Endothelial cell of umbilical vein (primary cell): ENCODE data around the gene PTPRD. TPM values are rescaled to one million over a fixed set of nuclear protein-coding genes. Genes with fewer than 3 reads are reported as not detected.
A peak's percentile ranks its signal among the peaks of the same experiment; 100 is the strongest.

Experiments used
- BruUV-seq: library from RNA; stranded (reverse); fragments of 400-500 nt; replicated peaks from 2 replicates; lab custom pipeline; 2021; lab: Mats Ljungman, UMichigan
- CTCF ChIA-PET: fragments of 300-600, 350-600 bp; sonication (Branson Sonifier 250); formaldehyde crosslinking; loops from one replicate; lab custom pipeline; 2021; ENCODE audit warnings: antibody characterized with exemption, inconsistent platforms; lab: Charles Lee
- POLR2A ChIA-PET: fragments of 300-600, 350-600 bp; sonication (Branson Sonifier 250); formaldehyde crosslinking; loops from one replicate; lab custom pipeline; 2021; ENCODE audit warnings: antibody characterized with exemption, inconsistent platforms; lab: Charles Lee
- DNase-seq: peaks from one replicate; pipeline ENCODE4 v3.0.0-alpha.2; 2011; ENCODE audit warnings: low read depth, low spot score
- FAIRE-seq: peaks from 2 replicates; lab custom pipeline; 2011; peaks lifted over from hg19 to GRCh38; lab: Jason Lieb, UNC
- H2AFZ ChIP-seq: 2 replicates; pipeline ENCODE4 v1.6.0; 2012; ENCODE audit warnings: low read depth, low read length, control low read depth, inconsistent platforms
- H3K27ac ChIP-seq: 2 replicates; pipeline ENCODE4 v1.5.1; 2011; ENCODE audit warnings: low read depth, mild to moderate bottlenecking, control low read depth, low read length, moderate library complexity; ENCODE audit not compliant: insufficient read depth
- H3K27me3 ChIP-seq, 2 experiments: 2 replicates each; pipeline versions ENCODE4 v1.6.0 to v1.6.1; 2011; ENCODE audit warnings: low read length in 2 of 2, mixed read lengths in 1 of 2; ENCODE audit not compliant: control insufficient read depth in 2 of 2, insufficient read depth in 2 of 2
- H3K36me3 ChIP-seq, 2 experiments: 2 replicates in 1 of 2; 3 replicates in 1 of 2; pipeline ENCODE4 v1.5.1; 2011; ENCODE audit warnings: low read length in 2 of 2, mild to moderate bottlenecking in 1 of 2, moderate library complexity in 1 of 2; ENCODE audit not compliant: control insufficient read depth in 2 of 2, insufficient read depth in 2 of 2; ENCODE audit errors: extremely low read depth in 1 of 2
- H3K4me1 ChIP-seq: 3 replicates; pipeline ENCODE4 v1.5.1; 2011; ENCODE audit warnings: mild to moderate bottlenecking, low read length; ENCODE audit not compliant: control insufficient read depth, insufficient read depth; ENCODE audit errors: extremely low read depth
- H3K4me2 ChIP-seq: 2 replicates; pipeline ENCODE4 v1.6.1; 2011; ENCODE audit warnings: low read length, control low read depth, mixed read lengths; ENCODE audit not compliant: insufficient read depth
- H3K4me3 ChIP-seq, 3 experiments: fragments of 200-600 bp in 1 of 3; sonication (generic), shearing (Covaris generic) in 1 of 3; replicated peaks in 1 of 3; 2 replicates each; pipeline ENCODE4 v1.5.1; 2011 to 2016; ENCODE audit warnings: control low read depth in 3 of 3, low read length in 3 of 3, mild to moderate bottlenecking in 2 of 3, inconsistent platforms in 1 of 3, low read depth in 1 of 3, moderate library complexity in 1 of 3; ENCODE audit not compliant: insufficient read depth in 1 of 3
- H3K79me2 ChIP-seq: 2 replicates; pipeline ENCODE4 v1.6.0; 2012; ENCODE audit warnings: low read length, inconsistent platforms; ENCODE audit not compliant: control insufficient read depth, insufficient read depth
- H3K9ac ChIP-seq: replicated peaks from 2 replicates; pipeline ENCODE3; 2011; ENCODE audit warnings: low read length, control low read depth; ENCODE audit not compliant: insufficient read depth; ENCODE audit errors: extremely low read depth
- H3K9me1 ChIP-seq: replicated peaks from 3 replicates; pipeline ENCODE4 v1.6.0; 2011; ENCODE audit warnings: mild to moderate bottlenecking, low read length; ENCODE audit not compliant: control insufficient read depth, insufficient read depth; ENCODE audit errors: extremely low read depth
- H3K9me3 ChIP-seq: replicated peaks from 2 replicates; pipeline ENCODE4 v1.5.1; 2012; ENCODE audit warnings: low read length, inconsistent platforms; ENCODE audit not compliant: control insufficient read depth, insufficient read depth
- H4K20me1 ChIP-seq: replicated peaks from 2 replicates; pipeline ENCODE3; 2011; ENCODE audit warnings: mild to moderate bottlenecking, low read length; ENCODE audit not compliant: control insufficient read depth, insufficient read depth; ENCODE audit errors: extremely low read depth
- CTCF ChIP-seq, 2 donors: IDR thresholded peaks; 1 replicate in 1 of 2; 2 replicates in 1 of 2; pipeline ENCODE4 v1.5.1; 2011; ENCODE audit warnings: low read length in 2 of 2, mild to moderate bottlenecking in 2 of 2, moderate library complexity in 2 of 2, control low read depth in 1 of 2, inconsistent platforms in 1 of 2, low read depth in 1 of 2; ENCODE audit not compliant: insufficient read depth in 1 of 2; ENCODE audit errors: extremely low read depth in 1 of 2
- EZH2 ChIP-seq: IDR thresholded peaks from 2 replicates; pipeline ENCODE4 v1.6.1; 2012; ENCODE audit warnings: borderline replicate concordance, low read depth, mild to moderate bottlenecking, moderate library complexity, low read length, inconsistent platforms; ENCODE audit not compliant: severe bottlenecking
- FOS ChIP-seq: IDR thresholded peaks from 2 replicates; pipeline ENCODE4 v1.6.1; 2011; ENCODE audit warnings: mild to moderate bottlenecking, low read length, moderate library complexity, borderline replicate concordance; ENCODE audit not compliant: insufficient read depth
- GATA2 ChIP-seq: IDR thresholded peaks from 2 replicates; pipeline ENCODE4 v1.7.0; 2011; ENCODE audit warnings: low read depth, mild to moderate bottlenecking, moderate library complexity, mixed read lengths, low read length; ENCODE audit not compliant: insufficient read length, insufficient read depth
- JUN ChIP-seq: IDR thresholded peaks from 2 replicates; pipeline ENCODE4 v1.6.1; 2011; ENCODE audit warnings: borderline replicate concordance, low read depth; ENCODE audit not compliant: insufficient read length, insufficient read depth
- MAX ChIP-seq: IDR thresholded peaks from 2 replicates; pipeline ENCODE4 v1.6.1; 2011; ENCODE audit not compliant: insufficient read depth, insufficient read length
- MYC ChIP-seq: IDR thresholded peaks from one replicate; pipeline ENCODE4 v1.6.1; 2011; ENCODE audit warnings: mild to moderate bottlenecking, low read depth, low read length
- POLR2A ChIP-seq: IDR thresholded peaks from 2 replicates; pipeline ENCODE4 v1.6.1; 2012; ENCODE audit warnings: low read depth, mild to moderate bottlenecking, control low read depth, low read length
- POLR2AphosphoS5 ChIP-seq: IDR thresholded peaks from 2 replicates; pipeline ENCODE4 v1.6.1; 2012; ENCODE audit warnings: low read depth, mild to moderate bottlenecking, control low read depth, low read length, moderate library complexity; ENCODE audit not compliant: insufficient read depth
- dilution Hi-C: fragments of 300-500 bp; cut with MboI; formaldehyde crosslinking; loops from one replicate; pipeline ENCODE4 v1.15.0; 2019; ENCODE audit warnings: low sequenced_read_pairs; ENCODE audit not compliant: extremely low pct_ligation_motif_present
- intact Hi-C: fragments of 100-400 bp; cut with micrococcal nuclease; formaldehyde crosslinking; loops from one replicate; pipeline ENCODE4 v1.10.0; 2022
- polyA plus RNA-seq, 4 experiments: library from polyadenylated mRNA; depleted of rRNA in 3 of 4; stranded (reverse) in 3 of 4; unstranded in 1 of 4; fragments of >200 nt; gene quantifications; 2 replicates each; pipeline versions ENCODE4 v1.2.1 to v1.2.3, GENCODE V29; 2011 to 2012; ENCODE audit warnings: missing spikeins in 1 of 4
- total RNA-seq: library from RNA; stranded (reverse); gene quantifications from 2 replicates; pipeline ENCODE4 v1.2.3, GENCODE V29; 2021

The PTPRD gene
- total and polyA plus RNA-seq, 2 donors (not counting 3 experiments of a cell fraction or from before 2014, with no cell fraction given) = 5.5 to 5.7 TPM

GRCh38 chr9:9492506-9492905 lies 1120.3 kb downstream of the PTPRD start:
- DNase-seq (no peak), FAIRE-seq (peak; percentile 31)
- no peaks in the 10 kb centered on the region for H4K20me1 ChIP-seq
- no peaks in the 10 kb centered on the region for H3K9me1 ChIP-seq
- POLR2A ChIA-PET = no interaction called here
- no peaks in the 10 kb centered on the region for H3K79me2 ChIP-seq
- no TSS peak for BruUV-seq
- H3K36me3 ChIP-seq = no peaks in the 10 kb centered on the region
- H2AFZ ChIP-seq = no peak overlapping the region
- H3K4me1 ChIP-seq = no peaks in the 10 kb centered on the region
- no peak overlapping the region for H3K27ac ChIP-seq
- CTCF ChIA-PET = no interaction called here
- H3K4me3 ChIP-seq = no peak overlapping the region
- H3K9me3 ChIP-seq = peaks cover 2% of the 10 kb centered on the region
- no peaks in the 10 kb centered on the region for H3K27me3 ChIP-seq
- H3K4me2 ChIP-seq = no peak overlapping the region
- TF ChIP-seq FOS (no peak), MAX (no peak), JUN (no peak), POLR2A (no peak), CTCF (IDR thresholded peaks at IDR 0.05; ENCODE audit: extremely low read depth in 1 of 2, insufficient read depth in 1 of 2, low read depth in 1 of 2, low read length in 2 of 2) (no peak), EZH2 (no peak), GATA2 (no peak), POLR2AphosphoS5 (no peak), MYC (no peak)
- intact Hi-C loops (no loop called here), dilution Hi-C loops (no loop called here)
- H3K9ac ChIP-seq = no peak overlapping the region
